Naive thymus-derived CD4-positive, alpha-beta T cell (primary cell): Measurements from ENCODE around the gene STRN4. TPM values are rescaled to one million over a fixed set of nuclear protein-coding genes. Genes with fewer than 3 reads are reported as not detected.

Source experiments
- microRNA-seq: library from miRNA; unstranded; fragments of <30 nt; microRNA quantifications from one replicate; pipeline ENCODE4 v1.2.0, GENCODE V29; 2022; ENCODE audit warnings: borderline microRNAs expressed
- polyA plus RNA-seq, 2 donors: library from polyadenylated mRNA; unstranded; fragments of 300-500 nt; fragmentation: Illumina TruSeq; gene quantifications; one replicate each; pipeline ENCODE4 v1.2.3, GENCODE V29; 2021
- total RNA-seq, 6 experiments: library from RNA in 5 of 6; stranded (reverse) in 5 of 6; gene quantifications; 1 replicate in 5 of 6; 2 replicates in 1 of 6; pipeline ENCODE4 v1.2.3 and lab custom pipeline; 2021 to 2026

The STRN4 gene
- total and polyA plus RNA-seq, 7 experiments from 2014 or later: 16.2 to 120 (median 87.1) TPM

Small RNA genes within 50 kb of the gene (microRNA-seq; reads per million reads assigned to microRNA genes)
- not detected for gene MIR320E

Other genes with a start within 250 kb of the STRN4 start
- 100 to 1,000 TPM; 203 to 517 (median 266) TPM for gene CALM3, start 145.1 kb downstream of the STRN4 start, total RNA-seq
- gene CALM3, start 145.1 kb downstream of the STRN4 start, polyA plus RNA-seq: 100 to 1,000 TPM; 242 to 254 TPM
- 10 to 100 TPM in 1 of 5 experiments, 1 to 10 TPM in 4; 4.2 to 99.1 (median 4.9) TPM for gene PTGIR, start 121.4 kb downstream of the STRN4 start, total RNA-seq
- 10 to 100 TPM in 1 of 2 donors, 1 to 10 TPM in 1; 5.1 to 13.2 TPM for gene PTGIR, start 121.4 kb downstream of the STRN4 start, polyA plus RNA-seq
- 10 to 100 TPM in 1 of 5 experiments, 1 to 10 TPM in 1, not detected in 3; 3.2 to 12.3 TPM for gene GNG8, start 110.2 kb downstream of the STRN4 start, total RNA-seq
- gene GNG8, start 110.2 kb downstream of the STRN4 start, polyA plus RNA-seq: 1 to 10 TPM in 1 of 2 donors, not detected in 1; 9.7 TPM
- gene DACT3, start 85.3 kb downstream of the STRN4 start, total RNA-seq: 1 to 10 TPM in 1 of 5 experiments, under 1 TPM in 3, not detected in 1; 0.11 to 1.3 (median 0.34) TPM
- under 1 TPM in 1 of 2 donors, not detected in 1; 0.07 TPM for gene DACT3, start 85.3 kb downstream of the STRN4 start, polyA plus RNA-seq
- 100 to 1,000 TPM; 120 to 181 (median 123) TPM for gene PRKD2, start 29.3 kb downstream of the STRN4 start, total RNA-seq
- 100 to 1,000 TPM in 1 of 2 donors, 10 to 100 TPM in 1; 39.5 to 105 TPM for gene PRKD2, start 29.3 kb downstream of the STRN4 start, polyA plus RNA-seq
- 10 to 100 TPM; 17.5 to 29.8 (median 21.2) TPM for gene FKRP, start 393 bp downstream of the STRN4 start, total RNA-seq
- gene FKRP, start 393 bp downstream of the STRN4 start, polyA plus RNA-seq: 1 to 10 TPM; 1.8 to 6.8 TPM
- gene SLC1A5, start 42.1 kb upstream of the STRN4 start, total RNA-seq: 100 to 1,000 TPM in 1 of 5 experiments, 10 to 100 TPM in 1, 1 to 10 TPM in 3; 3.5 to 120 (median 5.3) TPM
- 1 to 10 TPM; 1.1 to 5.6 TPM for gene SLC1A5, start 42.1 kb upstream of the STRN4 start, polyA plus RNA-seq
- 100 to 1,000 TPM in 1 of 5 experiments, 10 to 100 TPM in 4; 34.4 to 116 (median 46.5) TPM for gene AP2S1, start 104.4 kb upstream of the STRN4 start, total RNA-seq
- 10 to 100 TPM; 60.4 to 71.0 TPM for gene AP2S1, start 104.4 kb upstream of the STRN4 start, polyA plus RNA-seq
- 10 to 100 TPM; 22.2 to 29.4 (median 24.5) TPM for gene ARHGAP35, start 114.5 kb upstream of the STRN4 start, total RNA-seq
- gene ARHGAP35, start 114.5 kb upstream of the STRN4 start, polyA plus RNA-seq: 1 to 10 TPM; 2.3 to 4.8 TPM